ENCODE measurements around the gene RAB22A. TPM values are rescaled to one million over a fixed set of nuclear protein-coding genes. Genes with fewer than 3 reads are reported as not detected.

Gene RAB22A
- total RNA-seq, 1 donor from 2014 or later: 7.9 TPM

- Histone ChIP-seq H3K27me3 (no peaks in the 10 kb centered on the region), H3K9me3 (ENCODE audit: low read depth) (no peaks in the 10 kb centered on the region), H2AFZ (replicated peaks) (no peak overlapping the region), H4K20me1 (ENCODE audit: low read depth) (peaks cover 85% of the 10 kb centered on the region), H3K4me1 (peaks cover 5% of the 10 kb centered on the region), H3F3A (ENCODE audit: low read depth) (no peaks in the 10 kb centered on the region), H3K4me3 (no peak overlapping the region), H3K27ac (no peak overlapping the region), H3K36me3 (no peaks in the 10 kb centered on the region), H3K4me2 (no peak overlapping the region), H3K79me2 (ENCODE audit: low read depth) (peaks cover 100% of the 10 kb centered on the region), H3K9ac (no peak overlapping the region)
- no peak for DNase-seq (ENCODE audit: low spot score)
- H3K27me3 Mint-ChIP-seq (ENCODE audit: insufficient read depth, low read depth): peaks cover 2% of the 10 kb centered on the region
- peaks cover 22% of the 10 kb centered on the region for H3K9me3 Mint-ChIP-seq
- no peak overlapping the region for H3K27ac Mint-ChIP-seq
- no peak overlapping the region for H3K4me3 Mint-ChIP-seq
- peaks cover 71% of the 10 kb centered on the region for H3K36me3 Mint-ChIP-seq
- H3K4me1 Mint-ChIP-seq: peaks cover 10% of the 10 kb centered on the region
- TF ChIP-seq CTCF (IDR thresholded peaks at IDR 0.05): no peak
- TF ChIP-seq EZH2 (IDR thresholded peaks at IDR 0.05): no peak
- TF ChIP-seq EZH2phosphoT487 (IDR thresholded peaks at IDR 0.05): no peak
These were observed 86.1 kb downstream of the RAB22A start for GRCh38 chr20:58395604-58396003.

- DNase-seq (ENCODE audit: low spot score): no peak
- H3K4me2 ChIP-seq: no peak overlapping the region
- H3K27ac ChIP-seq: no peak overlapping the region
- peaks cover 85% of the 10 kb centered on the region for H4K20me1 ChIP-seq (ENCODE audit: low read depth)
- H3K27me3 ChIP-seq: no peaks in the 10 kb centered on the region
- peaks cover 100% of the 10 kb centered on the region for H3K79me2 ChIP-seq (ENCODE audit: low read depth)
- Mint-ChIP-seq H3K9me3 (peaks cover 22% of the 10 kb centered on the region), H3K27me3 (ENCODE audit: insufficient read depth, low read depth) (no peaks in the 10 kb centered on the region), H3K4me3 (no peak overlapping the region), H3K27ac (no peak overlapping the region), H3K4me1 (no peaks in the 10 kb centered on the region), H3K36me3 (peaks cover 58% of the 10 kb centered on the region)
- no peaks in the 10 kb centered on the region for H3K9me3 ChIP-seq (ENCODE audit: low read depth)
- no peak for TF ChIP-seq CTCF (IDR thresholded peaks at IDR 0.05)
- no peak for TF ChIP-seq EZH2 (IDR thresholded peaks at IDR 0.05)
- no peak for TF ChIP-seq EZH2phosphoT487 (IDR thresholded peaks at IDR 0.05)
- H3K4me1 ChIP-seq: no peaks in the 10 kb centered on the region
- no peaks in the 10 kb centered on the region for H3F3A ChIP-seq (ENCODE audit: low read depth)
- H3K36me3 ChIP-seq: no peaks in the 10 kb centered on the region
- H3K9ac ChIP-seq: no peak overlapping the region
- H3K4me3 ChIP-seq: no peak overlapping the region
- no peak overlapping the region for H2AFZ ChIP-seq (replicated peaks)
These were observed 87.9 kb downstream of the RAB22A start for GRCh38 chr20:58397429-58397828.

- no peak overlapping the region for H3K27ac Mint-ChIP-seq
These were observed 88.7 kb downstream of the RAB22A start for GRCh38 chr20:58398254-58398653.

More at GRCh38 chr20:58398254-58398653, 88.7 kb downstream of the RAB22A start:
- H3K4me1 Mint-ChIP-seq: no peaks in the 10 kb centered on the region
- Histone ChIP-seq H3K4me2 (no peak overlapping the region), H3F3A (ENCODE audit: low read depth) (no peaks in the 10 kb centered on the region), H3K27me3 (no peaks in the 10 kb centered on the region), H3K9ac (no peak overlapping the region), H4K20me1 (ENCODE audit: low read depth) (peaks cover 86% of the 10 kb centered on the region), H3K27ac (no peak overlapping the region), H2AFZ (replicated peaks) (no peak overlapping the region), H3K4me1 (no peaks in the 10 kb centered on the region), H3K79me2 (ENCODE audit: low read depth) (peaks cover 100% of the 10 kb centered on the region), H3K36me3 (no peaks in the 10 kb centered on the region), H3K4me3 (no peak overlapping the region), H3K9me3 (ENCODE audit: low read depth) (no peaks in the 10 kb centered on the region)
- H3K9me3 Mint-ChIP-seq: peaks cover 22% of the 10 kb centered on the region
- H3K4me3 Mint-ChIP-seq: no peak overlapping the region
- DNase-seq (ENCODE audit: low spot score): no peak
- H3K36me3 Mint-ChIP-seq: peaks cover 51% of the 10 kb centered on the region
- no peaks in the 10 kb centered on the region for H3K27me3 Mint-ChIP-seq (ENCODE audit: insufficient read depth, low read depth)
- no peak for TF ChIP-seq EZH2phosphoT487 (IDR thresholded peaks at IDR 0.05)
- TF ChIP-seq CTCF (IDR thresholded peaks at IDR 0.05): no peak
- no peak for TF ChIP-seq EZH2 (IDR thresholded peaks at IDR 0.05)
